GM12878 (cell line): ENCODE measurements around the gene SLC12A3. TPM values are rescaled to one million over a fixed set of nuclear protein-coding genes. Genes with fewer than 3 reads are reported as not detected.

Experiments
- FOXK2 ChIP-seq: fragments of 450-650 bp; IDR thresholded peaks from 2 replicates; pipeline ENCODE4 v1.6.1; 2017; ENCODE audit warnings: mild to moderate bottlenecking, moderate library complexity
- HDAC2 ChIP-seq: fragments of 200-600 bp; sonication (generic); IDR thresholded peaks from 2 replicates; pipeline ENCODE4 v1.6.1; 2017
- IRF4 ChIP-seq: IDR thresholded peaks from 2 replicates; pipeline ENCODE4 v1.6.1; 2011; ENCODE audit warnings: low read depth, low read length
- MYB ChIP-seq: fragments of 150-350 bp; IDR thresholded peaks from 2 replicates; pipeline ENCODE4 v1.6.1; 2014; ENCODE audit warnings: mild to moderate bottlenecking, low read depth, low read length, borderline replicate concordance
- PAX5 ChIP-seq: IDR thresholded peaks from 2 replicates; pipeline ENCODE4 v1.6.1; 2011; ENCODE audit warnings: low read depth, low read length, borderline replicate concordance
- POLR2AphosphoS2 ChIP-seq: IDR thresholded peaks from 2 replicates; pipeline ENCODE4 v1.6.1; 2011; ENCODE audit warnings: low read depth, mild to moderate bottlenecking, low read length, improper control_type of control experiment, moderate library complexity
- POLR2AphosphoS5 ChIP-seq: IDR thresholded peaks from 2 replicates; pipeline ENCODE4 v1.6.1; 2011; ENCODE audit warnings: mild to moderate bottlenecking, low read length, inconsistent platforms
- RELA ChIP-seq: fragments of 450-650 bp; IDR thresholded peaks from 2 replicates; pipeline ENCODE4 v1.8.0; 2014; ENCODE audit warnings: borderline replicate concordance; ENCODE audit not compliant: partially characterized antibody
- TAF1 ChIP-seq: IDR thresholded peaks from 2 replicates; pipeline ENCODE4 v1.6.1; 2011; ENCODE audit warnings: mild to moderate bottlenecking, low read depth, low read length, borderline replicate concordance
- TARDBP ChIP-seq: IDR thresholded peaks from 2 replicates; pipeline ENCODE4 v1.6.1; 2016; ENCODE audit warnings: borderline replicate concordance
- ZNF207 ChIP-seq: fragments of 450-650 bp; IDR thresholded peaks from 2 replicates; pipeline ENCODE4 v1.6.1; 2014; ENCODE audit warnings: antibody characterized with exemption, mild to moderate bottlenecking, borderline replicate concordance
- ZSCAN29 ChIP-seq: fragments of 450-650 bp; IDR thresholded peaks from 2 replicates; pipeline ENCODE4 v1.6.1; 2017; ENCODE audit warnings: mild to moderate bottlenecking, moderate library complexity
- polyA plus RNA-seq, 11 experiments: library from polyadenylated mRNA; depleted of rRNA in 4 of 11; unstranded in 6 of 11; stranded (reverse) in 5 of 11; fragments of >200 nt; fragmentation: Nextera tagmentation in 4 of 11; fragmentation: Illumina TruSeq in 1 of 11; extraction: Ambion mirVana in 4 of 11; extraction: Trizol in 1 of 11; gene quantifications; 1 replicate in 1 of 11; 2 replicates in 10 of 11; pipeline versions ENCODE4 v1.2.1 to v1.2.3, GENCODE V29; 2011 to 2016; ENCODE audit warnings: inconsistent platforms in 2 of 11, missing spikeins in 2 of 11, low read depth in 1 of 11
- total RNA-seq, 4 experiments: library from RNA; depleted of rRNA in 3 of 4; stranded (reverse); fragments of >200 nt in 3 of 4; fragmentation: Illumina TruSeq in 1 of 4; extraction: Trizol in 1 of 4; gene quantifications; 2 replicates each; pipeline versions ENCODE4 v1.2.1 to v1.2.3, GENCODE V29; 2013 to 2021
- TF ChIP-seq, protein P1 (sequence below): fragments of 450-650 bp; formaldehyde crosslinking; IDR thresholded peaks from 2 replicates; pipeline ENCODE4 v1.4.0; 2022; ENCODE audit warnings: mild to moderate bottlenecking, moderate library complexity
- TF ChIP-seq, protein P2 (sequence below): fragments of 450-650 bp; IDR thresholded peaks from 2 replicates; pipeline ENCODE4 v1.6.1; 2018; ENCODE audit warnings: mild to moderate bottlenecking, low read depth, moderate library complexity; ENCODE audit not compliant: partially characterized antibody
- TF ChIP-seq, protein P3 (sequence below): fragments of 450-650 bp; IDR thresholded peaks from 2 replicates; pipeline ENCODE4 v1.6.1; 2017; ENCODE audit warnings: mild to moderate bottlenecking, moderate library complexity
- TF ChIP-seq, protein P4 (sequence below): fragments of 450-650 bp; IDR thresholded peaks from 2 replicates; pipeline ENCODE4 v1.6.1; 2017; ENCODE audit warnings: mild to moderate bottlenecking, low read depth, inconsistent platforms; ENCODE audit not compliant: poor library complexity, severe bottlenecking

Gene SLC12A3
- total and polyA plus RNA-seq, 10 of the 15 experiments (the other 5 are each of a cell fraction or from before 2014, with no cell fraction given) = 0.05 to 6.3 (median 3.1) TPM

DNA sequence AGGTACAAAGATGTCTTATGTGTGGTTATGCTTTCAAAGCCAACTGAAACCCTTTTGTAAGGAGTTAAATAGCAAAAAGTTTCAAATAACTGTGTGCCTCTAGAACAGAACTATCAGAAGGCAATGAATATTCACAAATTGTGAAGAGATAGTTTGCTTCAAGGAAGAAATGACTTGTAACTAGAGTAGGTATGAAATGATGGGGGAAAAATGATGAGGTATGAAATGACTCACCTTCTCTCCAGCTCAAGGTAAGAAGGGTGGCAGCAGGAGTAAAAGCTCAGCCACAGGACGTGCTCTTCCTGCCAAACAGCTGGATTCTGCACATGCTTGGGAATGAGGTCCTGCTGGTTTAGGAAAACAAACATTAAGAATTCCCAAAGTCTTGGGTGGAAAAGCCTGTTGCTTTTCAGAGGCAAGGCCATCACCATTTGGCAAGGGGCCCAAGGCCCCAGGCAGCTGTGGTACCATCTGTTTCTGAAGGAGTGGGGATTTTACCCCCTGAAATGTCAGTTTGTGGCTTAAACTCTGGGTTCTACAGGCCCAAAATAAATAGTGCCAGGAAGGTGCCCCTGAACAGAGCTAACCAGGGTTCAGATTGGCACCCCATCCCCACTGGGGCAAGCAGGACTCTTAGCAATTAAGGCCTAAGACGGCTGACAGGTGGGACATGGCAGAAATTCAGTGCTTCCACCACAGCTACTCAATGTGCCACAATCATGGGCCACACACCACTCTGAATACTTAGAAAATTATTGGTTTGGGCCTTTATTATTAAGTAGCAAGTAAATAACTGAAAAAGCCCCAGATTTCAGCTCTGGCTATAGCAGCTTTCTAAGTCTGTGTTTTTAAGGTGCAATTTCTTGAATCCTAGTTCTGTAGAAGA, 80.2 kb downstream of the SLC12A3 start (continued):
- TF ChIP-seq, protein P1, sequence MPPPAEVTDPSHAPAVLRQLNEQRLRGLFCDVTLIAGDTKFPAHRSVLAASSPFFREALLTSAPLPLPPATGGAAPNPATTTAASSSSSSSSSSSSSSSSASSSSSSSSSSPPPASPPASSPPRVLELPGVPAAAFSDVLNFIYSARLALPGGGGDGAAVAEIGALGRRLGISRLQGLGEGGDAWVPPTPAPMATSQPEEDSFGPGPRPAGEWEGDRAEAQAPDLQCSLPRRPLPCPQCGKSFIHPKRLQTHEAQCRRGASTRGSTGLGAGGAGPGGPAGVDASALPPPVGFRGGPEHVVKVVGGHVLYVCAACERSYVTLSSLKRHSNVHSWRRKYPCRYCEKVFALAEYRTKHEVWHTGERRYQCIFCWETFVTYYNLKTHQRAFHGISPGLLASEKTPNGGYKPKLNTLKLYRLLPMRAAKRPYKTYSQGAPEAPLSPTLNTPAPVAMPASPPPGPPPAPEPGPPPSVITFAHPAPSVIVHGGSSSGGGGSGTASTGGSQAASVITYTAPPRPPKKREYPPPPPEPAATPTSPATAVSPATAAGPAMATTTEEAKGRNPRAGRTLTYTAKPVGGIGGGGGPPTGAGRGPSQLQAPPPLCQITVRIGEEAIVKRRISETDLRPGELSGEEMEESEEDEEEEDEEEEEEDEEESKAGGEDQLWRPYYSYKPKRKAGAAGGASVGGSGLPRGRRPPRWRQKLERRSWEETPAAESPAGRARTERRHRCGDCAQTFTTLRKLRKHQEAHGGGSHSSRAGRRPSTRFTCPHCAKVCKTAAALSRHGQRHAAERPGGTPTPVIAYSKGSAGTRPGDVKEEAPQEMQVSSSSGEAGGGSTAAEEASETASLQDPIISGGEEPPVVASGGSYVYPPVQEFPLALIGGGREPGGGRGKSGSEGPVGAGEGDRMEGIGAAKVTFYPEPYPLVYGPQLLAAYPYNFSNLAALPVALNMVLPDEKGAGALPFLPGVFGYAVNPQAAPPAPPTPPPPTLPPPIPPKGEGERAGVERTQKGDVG (CRISPR knock-in tag) = 0 out of 2 replicates have a peak, but pooled peaks have one; percentile 48
- TF ChIP-seq POLR2AphosphoS5 (peak; percentile 84), ZSCAN29 (no peak), TARDBP (no peak), IRF4 (peak; percentile 75), MYB (no peak), POLR2AphosphoS2 (0 out of 2 replicates have a peak, but pooled peaks have one; percentile 45), FOXK2 (no peak), HDAC2 (no peak), TAF1 (no peak), RELA (no peak), ZNF207 (no peak), PAX5 (no peak)
- TF ChIP-seq, protein P2, sequence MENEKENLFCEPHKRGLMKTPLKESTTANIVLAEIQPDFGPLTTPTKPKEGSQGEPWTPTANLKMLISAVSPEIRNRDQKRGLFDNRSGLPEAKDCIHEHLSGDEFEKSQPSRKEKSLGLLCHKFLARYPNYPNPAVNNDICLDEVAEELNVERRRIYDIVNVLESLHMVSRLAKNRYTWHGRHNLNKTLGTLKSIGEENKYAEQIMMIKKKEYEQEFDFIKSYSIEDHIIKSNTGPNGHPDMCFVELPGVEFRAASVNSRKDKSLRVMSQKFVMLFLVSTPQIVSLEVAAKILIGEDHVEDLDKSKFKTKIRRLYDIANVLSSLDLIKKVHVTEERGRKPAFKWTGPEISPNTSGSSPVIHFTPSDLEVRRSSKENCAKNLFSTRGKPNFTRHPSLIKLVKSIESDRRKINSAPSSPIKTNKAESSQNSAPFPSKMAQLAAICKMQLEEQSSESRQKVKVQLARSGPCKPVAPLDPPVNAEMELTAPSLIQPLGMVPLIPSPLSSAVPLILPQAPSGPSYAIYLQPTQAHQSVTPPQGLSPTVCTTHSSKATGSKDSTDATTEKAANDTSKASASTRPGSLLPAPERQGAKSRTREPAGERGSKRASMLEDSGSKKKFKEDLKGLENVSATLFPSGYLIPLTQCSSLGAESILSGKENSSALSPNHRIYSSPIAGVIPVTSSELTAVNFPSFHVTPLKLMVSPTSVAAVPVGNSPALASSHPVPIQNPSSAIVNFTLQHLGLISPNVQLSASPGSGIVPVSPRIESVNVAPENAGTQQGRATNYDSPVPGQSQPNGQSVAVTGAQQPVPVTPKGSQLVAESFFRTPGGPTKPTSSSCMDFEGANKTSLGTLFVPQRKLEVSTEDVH = peak; percentile 41
- TF ChIP-seq, protein P3, sequence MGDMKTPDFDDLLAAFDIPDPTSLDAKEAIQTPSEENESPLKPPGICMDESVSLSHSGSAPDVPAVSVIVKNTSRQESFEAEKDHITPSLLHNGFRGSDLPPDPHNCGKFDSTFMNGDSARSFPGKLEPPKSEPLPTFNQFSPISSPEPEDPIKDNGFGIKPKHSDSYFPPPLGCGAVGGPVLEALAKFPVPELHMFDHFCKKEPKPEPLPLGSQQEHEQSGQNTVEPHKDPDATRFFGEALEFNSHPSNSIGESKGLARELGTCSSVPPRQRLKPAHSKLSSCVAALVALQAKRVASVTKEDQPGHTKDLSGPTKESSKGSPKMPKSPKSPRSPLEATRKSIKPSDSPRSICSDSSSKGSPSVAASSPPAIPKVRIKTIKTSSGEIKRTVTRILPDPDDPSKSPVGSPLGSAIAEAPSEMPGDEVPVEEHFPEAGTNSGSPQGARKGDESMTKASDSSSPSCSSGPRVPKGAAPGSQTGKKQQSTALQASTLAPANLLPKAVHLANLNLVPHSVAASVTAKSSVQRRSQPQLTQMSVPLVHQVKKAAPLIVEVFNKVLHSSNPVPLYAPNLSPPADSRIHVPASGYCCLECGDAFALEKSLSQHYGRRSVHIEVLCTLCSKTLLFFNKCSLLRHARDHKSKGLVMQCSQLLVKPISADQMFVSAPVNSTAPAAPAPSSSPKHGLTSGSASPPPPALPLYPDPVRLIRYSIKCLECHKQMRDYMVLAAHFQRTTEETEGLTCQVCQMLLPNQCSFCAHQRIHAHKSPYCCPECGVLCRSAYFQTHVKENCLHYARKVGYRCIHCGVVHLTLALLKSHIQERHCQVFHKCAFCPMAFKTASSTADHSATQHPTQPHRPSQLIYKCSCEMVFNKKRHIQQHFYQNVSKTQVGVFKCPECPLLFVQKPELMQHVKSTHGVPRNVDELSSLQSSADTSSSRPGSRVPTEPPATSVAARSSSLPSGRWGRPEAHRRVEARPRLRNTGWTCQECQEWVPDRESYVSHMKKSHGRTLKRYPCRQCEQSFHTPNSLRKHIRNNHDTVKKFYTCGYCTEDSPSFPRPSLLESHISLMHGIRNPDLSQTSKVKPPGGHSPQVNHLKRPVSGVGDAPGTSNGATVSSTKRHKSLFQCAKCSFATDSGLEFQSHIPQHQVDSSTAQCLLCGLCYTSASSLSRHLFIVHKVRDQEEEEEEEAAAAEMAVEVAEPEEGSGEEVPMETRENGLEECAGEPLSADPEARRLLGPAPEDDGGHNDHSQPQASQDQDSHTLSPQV = 0 out of 2 replicates have a peak, but pooled peaks have one; percentile 22
- TF ChIP-seq, protein P4, sequence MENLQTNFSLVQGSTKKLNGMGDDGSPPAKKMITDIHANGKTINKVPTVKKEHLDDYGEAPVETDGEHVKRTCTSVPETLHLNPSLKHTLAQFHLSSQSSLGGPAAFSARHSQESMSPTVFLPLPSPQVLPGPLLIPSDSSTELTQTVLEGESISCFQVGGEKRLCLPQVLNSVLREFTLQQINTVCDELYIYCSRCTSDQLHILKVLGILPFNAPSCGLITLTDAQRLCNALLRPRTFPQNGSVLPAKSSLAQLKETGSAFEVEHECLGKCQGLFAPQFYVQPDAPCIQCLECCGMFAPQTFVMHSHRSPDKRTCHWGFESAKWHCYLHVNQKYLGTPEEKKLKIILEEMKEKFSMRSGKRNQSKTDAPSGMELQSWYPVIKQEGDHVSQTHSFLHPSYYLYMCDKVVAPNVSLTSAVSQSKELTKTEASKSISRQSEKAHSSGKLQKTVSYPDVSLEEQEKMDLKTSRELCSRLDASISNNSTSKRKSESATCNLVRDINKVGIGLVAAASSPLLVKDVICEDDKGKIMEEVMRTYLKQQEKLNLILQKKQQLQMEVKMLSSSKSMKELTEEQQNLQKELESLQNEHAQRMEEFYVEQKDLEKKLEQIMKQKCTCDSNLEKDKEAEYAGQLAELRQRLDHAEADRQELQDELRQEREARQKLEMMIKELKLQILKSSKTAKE = no peak
